OCI-LY1 (cell line): ENCODE measurements around the gene AGER.

Experiments used
- H2AFZ ChIP-seq: fragments of 200-600 bp; sonication (generic), shearing (Covaris generic); 2 replicates; pipeline ENCODE4 v1.6.0; 2014; ENCODE audit warnings: antibody characterized with exemption, mild to moderate bottlenecking, low read length
- H3F3A ChIP-seq: fragments of 200-600 bp; sonication (generic), shearing (Covaris generic); 2 replicates; pipeline ENCODE4 v1.6.0; 2014; ENCODE audit warnings: mild to moderate bottlenecking, antibody characterized with exemption, low read length, moderate library complexity; ENCODE audit not compliant: insufficient read depth
- H3K27ac ChIP-seq: fragments of 200-600 bp; sonication (generic); 2 replicates; pipeline ENCODE4 v1.5.1; 2014; ENCODE audit warnings: low read length, mixed run types, mild to moderate bottlenecking, low read depth; ENCODE audit not compliant: poor library complexity, severe bottlenecking
- H3K27me3 ChIP-seq: fragments of 200-600 bp; sonication (generic); 2 replicates; pipeline ENCODE4 v1.6.0; 2014; ENCODE audit warnings: antibody characterized with exemption, mild to moderate bottlenecking, low read length, moderate library complexity; ENCODE audit not compliant: insufficient read depth
- H3K36me3 ChIP-seq: fragments of 200-600 bp; sonication (generic); 2 replicates; pipeline ENCODE4 v1.6.1; 2014; ENCODE audit warnings: mild to moderate bottlenecking, antibody characterized with exemption, low read length, moderate library complexity, mixed read lengths; ENCODE audit not compliant: insufficient read depth
- H3K4me1 ChIP-seq: fragments of 200-600 bp; sonication (generic); 2 replicates; pipeline ENCODE4 v1.5.1; 2014; ENCODE audit warnings: mild to moderate bottlenecking, low read length, moderate library complexity; ENCODE audit not compliant: insufficient read depth, severe bottlenecking
- H3K4me2 ChIP-seq: fragments of 200-600 bp; sonication (generic), shearing (Covaris generic); 2 replicates; pipeline ENCODE4 v1.6.1; 2014; ENCODE audit warnings: low read length
- H3K4me3 ChIP-seq: fragments of 200-600 bp; sonication (generic); 2 replicates; pipeline ENCODE4 v1.5.1; 2014; ENCODE audit warnings: low read length, low read depth, mild to moderate bottlenecking, mixed read lengths; ENCODE audit not compliant: poor library complexity, severe bottlenecking
- H3K79me2 ChIP-seq: fragments of 200-600 bp; shearing (Covaris generic); 2 replicates; pipeline ENCODE4 v1.6.1; 2016; ENCODE audit warnings: mixed run types, low read length, mixed read lengths; ENCODE audit not compliant: insufficient read depth
- H3K9ac ChIP-seq: fragments of 200-600 bp; sonication (generic), shearing (Covaris generic); 2 replicates; pipeline ENCODE4 v1.6.1; 2014; ENCODE audit warnings: mild to moderate bottlenecking, low read length, mixed read lengths
- H3K9me2 ChIP-seq: fragments of 200-600 bp; sonication (generic), shearing (Covaris generic); 2 replicates; pipeline ENCODE4 v1.6.1; 2014; ENCODE audit warnings: low read depth, mild to moderate bottlenecking, low read length, mixed read lengths
- H3K9me3 ChIP-seq: fragments of 200-600 bp; shearing (Covaris generic); 2 replicates; pipeline ENCODE4 v1.6.1; 2014; ENCODE audit warnings: low read length, mixed read lengths
- H4K20me1 ChIP-seq: fragments of 200-600 bp; sonication (generic), shearing (Covaris generic); 2 replicates; pipeline ENCODE4 v1.6.0; 2016; ENCODE audit warnings: mild to moderate bottlenecking, low read length; ENCODE audit not compliant: insufficient read depth
- EZH2 ChIP-seq: fragments of 200-600 bp; sonication (generic), shearing (Covaris generic); IDR thresholded peaks from 2 replicates; pipeline ENCODE4 v1.8.0; 2017; ENCODE audit warnings: borderline replicate concordance, mixed run types, mild to moderate bottlenecking, antibody characterized with exemption, low read length, moderate library complexity, mixed read lengths
- TF ChIP-seq, protein P1 (sequence below): fragments of 200-600 bp; sonication (generic), shearing (Covaris generic); IDR thresholded peaks from 2 replicates; pipeline ENCODE4 v1.5.1; 2017; ENCODE audit warnings: mild to moderate bottlenecking, antibody characterized with exemption, low read length, moderate library complexity, mixed read lengths

The AGER gene

DNA sequence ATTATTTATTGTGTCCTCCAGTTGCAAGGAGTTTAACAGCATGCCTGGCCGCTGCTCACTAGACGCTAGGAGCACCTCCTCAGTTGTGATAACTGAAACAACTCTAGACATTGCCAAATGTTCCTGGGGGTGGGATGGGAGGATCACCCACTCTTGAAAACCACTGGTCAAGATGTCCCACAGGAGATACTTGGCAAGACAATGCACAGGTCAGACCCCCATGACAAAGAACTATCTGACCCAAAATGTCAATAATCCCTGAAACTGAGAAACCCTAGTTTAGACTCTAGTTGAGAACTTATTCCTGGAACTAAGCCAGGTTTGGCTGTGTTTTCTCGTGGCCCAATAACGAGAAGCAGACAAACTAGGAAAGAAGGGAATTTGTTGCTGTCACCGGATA is 44.5 kb downstream of the AGER start:
- no peaks in the 10 kb centered on the region for H3K9me2 ChIP-seq
- H3K27ac ChIP-seq = no peak overlapping the region
- H3K36me3 ChIP-seq = no peaks in the 10 kb centered on the region
- no peaks in the 10 kb centered on the region for H3F3A ChIP-seq
- H3K79me2 ChIP-seq = no peaks in the 10 kb centered on the region
- no peak overlapping the region for H3K9ac ChIP-seq
- H3K4me3 ChIP-seq = no peak overlapping the region
- no peaks in the 10 kb centered on the region for H3K9me3 ChIP-seq
- H4K20me1 ChIP-seq = no peaks in the 10 kb centered on the region
- H2AFZ ChIP-seq = no peak overlapping the region
- no peak overlapping the region for H3K4me2 ChIP-seq
- H3K27me3 ChIP-seq = no peaks in the 10 kb centered on the region
- no peak for TF ChIP-seq EZH2
- TF ChIP-seq, protein P1, sequence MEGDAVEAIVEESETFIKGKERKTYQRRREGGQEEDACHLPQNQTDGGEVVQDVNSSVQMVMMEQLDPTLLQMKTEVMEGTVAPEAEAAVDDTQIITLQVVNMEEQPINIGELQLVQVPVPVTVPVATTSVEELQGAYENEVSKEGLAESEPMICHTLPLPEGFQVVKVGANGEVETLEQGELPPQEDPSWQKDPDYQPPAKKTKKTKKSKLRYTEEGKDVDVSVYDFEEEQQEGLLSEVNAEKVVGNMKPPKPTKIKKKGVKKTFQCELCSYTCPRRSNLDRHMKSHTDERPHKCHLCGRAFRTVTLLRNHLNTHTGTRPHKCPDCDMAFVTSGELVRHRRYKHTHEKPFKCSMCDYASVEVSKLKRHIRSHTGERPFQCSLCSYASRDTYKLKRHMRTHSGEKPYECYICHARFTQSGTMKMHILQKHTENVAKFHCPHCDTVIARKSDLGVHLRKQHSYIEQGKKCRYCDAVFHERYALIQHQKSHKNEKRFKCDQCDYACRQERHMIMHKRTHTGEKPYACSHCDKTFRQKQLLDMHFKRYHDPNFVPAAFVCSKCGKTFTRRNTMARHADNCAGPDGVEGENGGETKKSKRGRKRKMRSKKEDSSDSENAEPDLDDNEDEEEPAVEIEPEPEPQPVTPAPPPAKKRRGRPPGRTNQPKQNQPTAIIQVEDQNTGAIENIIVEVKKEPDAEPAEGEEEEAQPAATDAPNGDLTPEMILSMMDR = no peak
- no peaks in the 10 kb centered on the region for H3K4me1 ChIP-seq

- Histone ChIP-seq H3K4me3 (no peak overlapping the region), H3K36me3 (no peaks in the 10 kb centered on the region), H3F3A (no peaks in the 10 kb centered on the region), H3K9me3 (no peaks in the 10 kb centered on the region), H4K20me1 (no peaks in the 10 kb centered on the region), H3K4me1 (no peaks in the 10 kb centered on the region), H3K79me2 (no peaks in the 10 kb centered on the region), H3K27ac (no peak overlapping the region), H3K9ac (no peak overlapping the region), H3K27me3 (no peaks in the 10 kb centered on the region), H3K9me2 (no peaks in the 10 kb centered on the region), H3K4me2 (no peak overlapping the region), H2AFZ (no peak overlapping the region)
- no peak for TF ChIP-seq EZH2
- TF ChIP-seq, protein P1 = no peak
Measured at GRCh38 chr6:32137454-32137853, 46.6 kb downstream of the AGER start.

GRCh38 chr6:32133786-32134185 is 50.3 kb downstream of the AGER start:
- Histone ChIP-seq H3K79me2 (no peaks in the 10 kb centered on the region), H3K4me2 (no peak overlapping the region), H3K27me3 (no peaks in the 10 kb centered on the region), H3K9me2 (no peaks in the 10 kb centered on the region), H3K9me3 (no peaks in the 10 kb centered on the region), H3K4me3 (no peak overlapping the region), H3K27ac (no peak overlapping the region), H2AFZ (no peak overlapping the region), H3K4me1 (peaks cover 12% of the 10 kb centered on the region), H3K36me3 (no peaks in the 10 kb centered on the region), H3K9ac (no peak overlapping the region), H3F3A (0 out of 2 replicates have a peak, but pooled peaks cover 4% of the 10 kb centered on the region), H4K20me1 (no peaks in the 10 kb centered on the region)
- no peak for TF ChIP-seq EZH2
- TF ChIP-seq, protein P1 = no peak
